OCI-LY7 (cell line): ENCODE measurements around the gene ROCK2. TPM values are rescaled to one million over a fixed set of nuclear protein-coding genes. Genes with fewer than 3 reads are reported as not detected.

ENCODE experiments used
- BruUV-seq: library from RNA; stranded (reverse); fragments of 400-500 nt; replicated peaks from 2 replicates; lab custom pipeline; 2021; lab: Mats Ljungman, UMichigan
- CTCF ChIA-PET: fragments of 300-600 bp; sonication (Branson Sonifier 250); formaldehyde crosslinking; loops from one replicate; lab custom pipeline; 2022; ENCODE audit warnings: antibody characterized with exemption; ENCODE audit not compliant: unreplicated experiment; lab: Charles Lee
- POLR2A ChIA-PET: fragments of 300-600 bp; sonication (Branson Sonifier 250); formaldehyde crosslinking; loops from one replicate; lab custom pipeline; 2022; ENCODE audit warnings: antibody characterized with exemption; lab: Charles Lee
- DNase-seq: peaks from one replicate; pipeline ENCODE4 v3.0.0-alpha.2; 2015; ENCODE audit warnings: low spot score
- H2AFZ ChIP-seq: fragments of 200-600 bp; sonication (generic), shearing (Covaris generic); 2 replicates; pipeline ENCODE4 v1.6.1; 2014; ENCODE audit warnings: mild to moderate bottlenecking, antibody characterized with exemption, low read length, moderate library complexity
- H3K27ac ChIP-seq: fragments of 200-600 bp; sonication (generic); 2 replicates; pipeline ENCODE4 v1.5.1; 2014; ENCODE audit warnings: mixed run types, low read depth, mild to moderate bottlenecking, moderate library complexity, low read length, inconsistent platforms; ENCODE audit not compliant: poor library complexity, severe bottlenecking
- H3K36me3 ChIP-seq: fragments of 200-600 bp; sonication (generic); 2 replicates; pipeline ENCODE4 v1.6.1; 2014; ENCODE audit warnings: mild to moderate bottlenecking, antibody characterized with exemption, low read length, moderate library complexity, mixed read lengths; ENCODE audit not compliant: insufficient read depth
- H3K4me1 ChIP-seq: fragments of 200-600 bp; sonication (generic); 2 replicates; pipeline ENCODE4 v1.5.1; 2014; ENCODE audit warnings: mild to moderate bottlenecking, low read length; ENCODE audit not compliant: insufficient read depth, poor library complexity, severe bottlenecking
- H3K4me2 ChIP-seq: fragments of 200-600 bp; sonication (generic); 2 replicates; pipeline ENCODE4 v1.6.1; 2014; ENCODE audit warnings: mild to moderate bottlenecking, low read length
- H3K4me3 ChIP-seq: fragments of 200-600 bp; sonication (generic); 2 replicates; pipeline ENCODE4 v1.5.1; 2014; ENCODE audit warnings: mild to moderate bottlenecking, low read depth, low read length; ENCODE audit not compliant: poor library complexity, severe bottlenecking
- H3K79me2 ChIP-seq: fragments of 200-600 bp; sonication (generic); 2 replicates; pipeline ENCODE4 v1.6.1; 2016; ENCODE audit warnings: low read depth, mild to moderate bottlenecking, low read length, moderate library complexity, mixed read lengths; ENCODE audit not compliant: insufficient read depth
- H3K9me2 ChIP-seq: fragments of 200-600 bp; sonication (generic); 2 replicates; pipeline ENCODE4 v1.6.1; 2016; ENCODE audit warnings: mild to moderate bottlenecking, low read length, mixed read lengths; ENCODE audit not compliant: insufficient read depth
- H3K9me3 ChIP-seq: fragments of 200-600 bp; sonication (generic); 2 replicates; pipeline ENCODE4 v1.6.1; 2014; ENCODE audit warnings: mild to moderate bottlenecking, mixed run types, low read length, mixed read lengths
- H4K20me1 ChIP-seq: fragments of 200-600 bp; sonication (generic); 2 replicates; pipeline ENCODE4 v1.6.1; 2014; ENCODE audit warnings: mild to moderate bottlenecking, antibody characterized with exemption, low read length, moderate library complexity, mixed read lengths; ENCODE audit not compliant: insufficient read depth
- EZH2phosphoT487 ChIP-seq: fragments of 200-600 bp; sonication (generic); IDR thresholded peaks from 2 replicates; pipeline ENCODE4 v1.6.1; 2018; ENCODE audit warnings: low read depth, borderline replicate concordance, mild to moderate bottlenecking, mixed run types, antibody characterized with exemption, low read length, moderate library complexity, mixed read lengths
- intact Hi-C: fragments of 100-400 bp; cut with micrococcal nuclease; formaldehyde crosslinking; loops from one replicate; pipeline ENCODE4 v1.10.0; 2022; ENCODE audit not compliant: unreplicated experiment
- total RNA-seq, 2 experiments: library from RNA; depleted of rRNA in 1 of 2; stranded (reverse); fragments of >200 nt in 1 of 2; shearing (Covaris generic) in 1 of 2; gene quantifications; 2 replicates each; pipeline ENCODE4 v1.2.3, GENCODE V29; 2014 to 2022
- TF ChIP-seq, protein P1 (sequence below): fragments of 200-600 bp; sonication (generic); conservative IDR thresholded peaks from 2 replicates; pipeline ENCODE4 v1.5.1; 2014; ENCODE audit warnings: mild to moderate bottlenecking, antibody characterized with exemption, low read length, moderate library complexity, mixed read lengths

Gene ROCK2
- total RNA-seq, 2 experiments from 2014 or later, result 12.4 to 21.0 TPM

DNA sequence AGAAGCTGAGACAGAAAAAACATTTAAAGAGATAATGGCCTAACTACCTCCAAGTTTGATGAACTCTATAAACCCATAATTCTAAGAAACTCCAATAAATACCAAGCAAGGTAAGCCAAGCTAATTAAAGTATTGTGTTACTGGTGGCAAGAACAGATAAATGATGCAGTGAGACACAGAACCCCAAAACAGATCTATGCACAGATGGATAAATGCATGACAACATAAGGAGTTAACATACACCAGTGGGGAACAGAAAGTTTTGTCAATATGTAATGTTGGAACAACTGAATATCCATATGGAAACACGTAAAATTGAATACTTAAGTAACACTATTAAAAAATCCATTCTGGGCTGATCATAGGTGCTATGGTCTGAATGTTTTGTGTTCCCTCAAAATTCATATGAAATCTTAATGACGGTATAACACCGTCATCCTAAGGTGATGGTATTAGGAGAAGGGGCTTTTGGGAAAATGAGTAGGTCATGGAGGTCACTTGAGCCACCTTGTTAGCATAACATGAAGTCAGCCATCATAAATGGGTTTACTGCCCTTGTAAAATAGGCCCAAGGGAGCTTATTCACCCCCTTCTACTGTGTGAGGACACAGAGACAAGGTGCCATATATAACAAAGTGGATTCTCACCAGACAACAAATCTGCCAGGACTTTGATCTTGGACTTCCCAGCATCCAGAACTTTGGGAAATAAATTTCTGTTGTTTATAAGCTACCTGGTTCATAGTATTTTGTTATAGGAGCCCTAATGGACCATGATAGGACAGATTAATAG is 102.8 kb downstream of the ROCK2 start:
- Histone ChIP-seq H3K27ac (no peak overlapping the region), H3K4me3 (no peak overlapping the region), H3K79me2 (no peaks in the 10 kb centered on the region), H3K9me3 (no peaks in the 10 kb centered on the region), H3K36me3 (no peaks in the 10 kb centered on the region), H2AFZ (no peak overlapping the region), H3K9me2 (no peaks in the 10 kb centered on the region), H4K20me1 (no peaks in the 10 kb centered on the region), H3K4me1 (no peaks in the 10 kb centered on the region), H3K4me2 (no peak overlapping the region)
- ChIA-PET CTCF (no interaction called here), POLR2A (interaction anchor here (0.5 to 0.7 kb wide), 2 partner anchors 34 to 217 kb away, joined by 5 to 7 read pairs; no protein-coding TSS in a partner anchor)
- intact Hi-C loops, result no loop called here
- TF ChIP-seq EZH2phosphoT487, result no peak
- TF ChIP-seq, protein P1, sequence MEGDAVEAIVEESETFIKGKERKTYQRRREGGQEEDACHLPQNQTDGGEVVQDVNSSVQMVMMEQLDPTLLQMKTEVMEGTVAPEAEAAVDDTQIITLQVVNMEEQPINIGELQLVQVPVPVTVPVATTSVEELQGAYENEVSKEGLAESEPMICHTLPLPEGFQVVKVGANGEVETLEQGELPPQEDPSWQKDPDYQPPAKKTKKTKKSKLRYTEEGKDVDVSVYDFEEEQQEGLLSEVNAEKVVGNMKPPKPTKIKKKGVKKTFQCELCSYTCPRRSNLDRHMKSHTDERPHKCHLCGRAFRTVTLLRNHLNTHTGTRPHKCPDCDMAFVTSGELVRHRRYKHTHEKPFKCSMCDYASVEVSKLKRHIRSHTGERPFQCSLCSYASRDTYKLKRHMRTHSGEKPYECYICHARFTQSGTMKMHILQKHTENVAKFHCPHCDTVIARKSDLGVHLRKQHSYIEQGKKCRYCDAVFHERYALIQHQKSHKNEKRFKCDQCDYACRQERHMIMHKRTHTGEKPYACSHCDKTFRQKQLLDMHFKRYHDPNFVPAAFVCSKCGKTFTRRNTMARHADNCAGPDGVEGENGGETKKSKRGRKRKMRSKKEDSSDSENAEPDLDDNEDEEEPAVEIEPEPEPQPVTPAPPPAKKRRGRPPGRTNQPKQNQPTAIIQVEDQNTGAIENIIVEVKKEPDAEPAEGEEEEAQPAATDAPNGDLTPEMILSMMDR, result no peak
- no peak for DNase-seq
- BruUV-seq, result no TSS peak

DNA sequence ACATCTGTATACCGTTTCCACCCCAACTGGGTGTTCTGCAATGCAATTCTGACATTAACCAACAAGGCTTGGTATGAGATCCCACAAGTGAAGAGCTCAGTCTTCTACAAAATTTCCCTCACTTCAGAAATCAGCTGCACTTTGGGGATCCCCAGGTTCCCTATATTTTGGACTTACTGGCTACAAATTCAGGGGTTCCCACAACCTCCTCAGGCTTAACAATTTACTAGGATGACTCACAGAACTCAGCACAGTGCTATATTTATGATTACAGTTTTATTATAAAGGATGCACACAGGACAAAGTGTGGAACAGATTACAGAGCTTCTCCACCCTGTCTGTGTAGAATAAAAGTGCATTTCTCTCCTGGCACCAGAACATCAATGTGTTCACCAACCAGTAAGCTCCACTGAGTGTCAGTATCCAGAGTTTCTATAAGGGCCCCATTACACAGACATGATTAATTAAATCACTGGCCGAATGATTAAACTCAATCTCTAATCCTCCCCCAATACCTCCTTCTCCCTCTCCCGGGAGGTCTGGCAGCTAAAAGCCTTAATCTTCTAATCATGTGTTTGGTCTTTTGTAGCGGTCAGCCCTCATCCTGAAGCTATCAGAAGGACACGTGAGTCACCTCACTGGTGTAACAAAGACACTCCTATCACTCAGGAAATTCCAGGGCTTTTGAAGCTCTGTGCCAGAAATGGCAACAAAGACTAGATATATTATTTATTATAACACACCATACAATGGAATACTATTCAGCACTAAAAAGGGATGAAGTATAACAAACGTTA is 104.6 kb downstream of the ROCK2 start:
- Histone ChIP-seq H3K9me3 (no peaks in the 10 kb centered on the region), H3K27ac (no peak overlapping the region), H3K79me2 (no peaks in the 10 kb centered on the region), H4K20me1 (no peaks in the 10 kb centered on the region), H2AFZ (no peak overlapping the region), H3K4me3 (no peak overlapping the region), H3K9me2 (no peaks in the 10 kb centered on the region), H3K36me3 (no peaks in the 10 kb centered on the region), H3K4me1 (no peaks in the 10 kb centered on the region), H3K4me2 (no peak overlapping the region)
- no peak for DNase-seq
- TF ChIP-seq, protein P1, result no peak
- TF ChIP-seq EZH2phosphoT487, result no peak
- no TSS peak for BruUV-seq
- intact Hi-C loops, result loop anchor here (10.0 kb wide), 1 partner anchor 345 kb away; no protein-coding TSS in a partner anchor
- CTCF ChIA-PET, result no interaction called here
- POLR2A ChIA-PET, result interaction anchor here (0.6 to 0.7 kb wide), 2 partner anchors 11 to 402 kb away, joined by 3 to 5 read pairs; no protein-coding TSS in a partner anchor
